HG02938 (cell line): Measurements from ENCODE around the gene BAIAP2.
A peak's percentile ranks its signal among the peaks of the same experiment; 100 is the strongest.

Experiments
- ATAC-seq: cut with Tn5 transposase; IDR thresholded peaks from one replicate; pipeline ENCODE4 v1.9.1; 2021; ENCODE audit warnings: mild to moderate bottlenecking, moderate library complexity; ENCODE audit not compliant: unreplicated experiment

Gene BAIAP2, protein sequence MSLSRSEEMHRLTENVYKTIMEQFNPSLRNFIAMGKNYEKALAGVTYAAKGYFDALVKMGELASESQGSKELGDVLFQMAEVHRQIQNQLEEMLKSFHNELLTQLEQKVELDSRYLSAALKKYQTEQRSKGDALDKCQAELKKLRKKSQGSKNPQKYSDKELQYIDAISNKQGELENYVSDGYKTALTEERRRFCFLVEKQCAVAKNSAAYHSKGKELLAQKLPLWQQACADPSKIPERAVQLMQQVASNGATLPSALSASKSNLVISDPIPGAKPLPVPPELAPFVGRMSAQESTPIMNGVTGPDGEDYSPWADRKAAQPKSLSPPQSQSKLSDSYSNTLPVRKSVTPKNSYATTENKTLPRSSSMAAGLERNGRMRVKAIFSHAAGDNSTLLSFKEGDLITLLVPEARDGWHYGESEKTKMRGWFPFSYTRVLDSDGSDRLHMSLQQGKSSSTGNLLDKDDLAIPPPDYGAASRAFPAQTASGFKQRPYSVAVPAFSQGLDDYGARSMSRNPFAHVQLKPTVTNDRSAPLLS

DNA sequence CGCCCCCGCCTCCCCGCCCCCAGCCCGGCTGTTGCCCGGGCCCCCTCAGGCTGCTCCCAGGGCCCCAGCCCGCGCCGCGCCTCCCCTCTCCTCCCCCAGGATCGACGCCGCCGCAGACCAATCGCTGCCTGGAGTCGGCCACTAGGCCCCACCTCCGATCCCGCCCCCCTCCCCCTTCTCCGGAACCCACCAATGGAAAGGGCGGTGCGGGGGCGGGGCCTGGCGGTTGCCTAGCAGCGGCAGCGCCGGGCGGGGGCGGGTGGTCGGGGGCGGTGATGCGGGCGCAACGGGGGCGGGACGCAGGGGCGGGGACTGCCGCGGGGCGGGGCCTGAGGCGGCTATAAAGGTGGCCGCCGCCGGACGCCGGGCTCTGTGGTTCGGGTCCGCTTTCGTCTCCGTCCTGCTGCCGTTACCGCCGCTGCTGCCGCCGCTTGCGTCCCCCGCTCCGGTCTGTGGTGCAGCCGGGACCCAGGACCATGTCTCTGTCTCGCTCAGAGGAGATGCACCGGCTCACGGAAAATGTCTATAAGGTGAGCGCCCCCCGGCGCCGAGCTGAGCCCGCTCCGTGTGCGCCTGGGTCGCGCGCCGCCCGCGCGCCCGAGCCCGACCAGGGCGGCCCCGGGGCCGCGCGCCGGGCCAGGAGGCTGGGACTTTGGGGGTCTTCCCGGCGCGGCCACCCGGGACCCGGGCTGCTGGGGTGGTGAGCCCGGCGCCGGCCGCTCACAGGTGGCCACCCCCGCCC lies at the start of gene BAIAP2:
BAIAP2 (plus strand) TSS at position 373 of the 742 bp plus-strand sequence; CDS start at position 477, 104 bp downstream.
- ATAC-seq = peak; percentile 49

DNA sequence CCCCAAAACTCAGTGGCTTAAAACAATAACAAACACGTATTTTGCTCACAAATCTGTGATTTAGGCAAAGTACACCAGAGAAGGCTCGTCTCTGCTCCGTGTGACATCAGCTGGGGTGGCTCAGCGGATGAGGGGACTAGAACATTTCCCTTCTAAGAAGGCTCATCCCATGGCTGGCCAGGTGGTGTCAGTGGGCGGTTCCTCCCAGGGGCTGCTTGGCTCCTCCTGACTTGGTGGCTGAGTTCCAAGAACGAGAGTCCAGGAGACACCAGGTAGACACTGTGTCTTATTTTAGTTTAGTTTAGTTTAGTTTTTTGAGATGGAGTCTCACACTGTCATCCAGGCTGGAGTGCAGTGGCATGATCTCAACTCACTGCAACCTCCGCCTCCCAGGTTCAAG lies 48.9 kb upstream of the BAIAP2 start:
- no peak for ATAC-seq

DNA sequence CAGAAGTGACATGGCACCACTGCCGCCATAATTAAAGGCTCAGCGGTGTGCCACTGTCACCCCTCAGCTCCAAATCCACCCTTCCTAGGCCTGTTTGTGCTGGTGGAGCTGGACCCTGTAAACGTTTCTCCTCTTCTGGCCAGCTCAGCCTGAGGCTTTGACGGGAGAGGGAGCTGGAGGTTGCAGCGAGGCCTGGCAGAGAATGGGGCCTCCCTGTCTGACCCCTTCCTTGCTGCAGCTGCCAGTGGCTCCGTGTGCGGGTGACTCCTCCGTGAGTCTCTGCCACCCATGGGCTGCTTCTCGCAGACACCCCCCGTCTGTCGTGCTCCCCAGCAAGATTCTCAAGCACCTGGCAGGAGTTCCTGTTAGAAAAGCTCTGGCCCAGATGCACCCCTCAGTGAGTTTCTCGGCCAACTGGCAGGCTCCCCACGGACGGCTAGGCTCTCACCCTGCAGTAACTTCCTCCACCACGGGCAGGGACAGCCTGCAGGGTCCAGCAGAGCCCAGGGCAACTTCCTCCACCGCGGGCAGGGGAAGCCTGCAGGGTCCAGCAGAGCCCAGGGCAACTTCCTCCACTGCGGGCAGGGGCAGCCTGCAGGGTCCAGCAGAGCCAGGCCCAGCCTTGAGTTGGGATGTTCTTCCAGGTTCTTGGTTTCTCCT lies 48.0 kb upstream of the BAIAP2 start:
- no peak for ATAC-seq

DNA sequence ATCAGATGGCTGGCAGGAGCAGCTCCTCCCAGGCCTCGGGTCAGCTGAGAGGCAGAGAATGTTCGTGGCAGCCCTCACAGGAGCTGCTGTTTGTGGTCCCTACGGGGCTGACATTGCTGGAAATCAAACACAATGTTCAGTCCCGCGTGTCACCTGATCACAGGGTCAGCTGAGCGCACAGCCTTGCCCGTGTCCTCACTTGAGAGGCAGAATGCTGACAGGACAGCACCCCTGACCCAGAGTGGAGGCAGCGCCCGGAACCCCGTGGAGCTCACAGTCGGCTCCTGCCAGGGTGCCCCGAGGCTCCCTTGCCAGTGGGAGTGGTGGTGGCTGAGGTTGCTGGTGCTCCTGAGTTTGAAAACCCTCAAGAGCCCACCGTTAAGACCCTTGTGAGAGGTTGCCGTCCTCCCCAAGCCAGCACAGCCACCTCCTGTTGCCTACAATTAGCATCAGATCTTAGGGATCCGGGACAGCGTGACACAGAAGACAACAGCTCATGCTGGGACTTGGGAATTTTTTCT lies 47.0 kb upstream of the BAIAP2 start:
- no peak for ATAC-seq

DNA sequence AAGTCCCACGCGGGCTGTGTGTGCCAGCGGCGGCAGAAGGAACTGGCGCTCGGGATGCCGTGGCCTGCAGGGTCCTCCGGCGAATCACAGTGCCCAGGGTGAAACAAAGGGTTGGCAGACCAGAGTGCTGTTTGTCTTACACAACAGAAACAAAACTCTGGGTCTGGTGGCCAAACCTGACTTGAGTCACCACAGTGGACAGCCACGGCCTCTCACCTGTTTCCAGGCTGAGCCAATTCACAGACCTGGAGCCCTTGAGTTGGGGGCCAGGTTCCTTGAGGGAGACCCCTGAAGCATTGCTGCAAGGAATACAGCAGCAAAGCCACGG lies 45.4 kb upstream of the BAIAP2 start:
- no peak for ATAC-seq

DNA sequence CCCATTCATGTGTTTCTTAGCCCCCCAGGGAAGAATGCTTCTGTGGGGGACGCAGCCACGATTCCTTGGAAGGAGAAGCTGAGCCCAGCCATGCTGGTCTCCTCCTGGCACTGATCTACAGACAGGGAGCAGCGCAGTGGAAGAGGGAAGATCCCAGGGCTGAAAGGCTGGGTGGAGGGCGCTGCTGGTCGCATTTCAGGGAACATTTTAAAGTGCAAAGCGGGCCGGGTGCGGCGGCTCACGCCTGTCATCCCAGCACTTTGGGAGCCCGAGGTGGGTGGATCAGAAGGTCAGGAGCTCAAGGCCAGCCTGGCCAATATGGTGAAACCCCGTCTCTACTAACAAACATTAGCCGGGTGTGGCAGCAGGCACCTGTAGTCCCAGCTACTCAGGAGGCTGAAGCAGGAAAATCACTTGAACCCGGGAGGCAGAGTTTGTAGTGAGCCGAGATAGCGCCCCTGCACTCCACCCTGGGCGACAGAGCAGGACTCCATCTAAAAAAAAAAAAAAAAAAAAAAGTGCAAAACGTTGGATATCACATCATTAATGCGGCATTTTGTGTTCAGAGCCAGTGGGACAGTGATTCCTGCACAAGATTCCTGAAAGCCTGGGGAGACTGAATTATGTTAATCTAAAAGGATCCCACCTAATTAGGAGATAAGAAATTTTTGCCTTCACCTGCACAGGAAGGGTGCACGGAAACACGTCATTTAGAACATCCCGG lies 43.9 kb upstream of the BAIAP2 start:
- ATAC-seq = no peak

DNA sequence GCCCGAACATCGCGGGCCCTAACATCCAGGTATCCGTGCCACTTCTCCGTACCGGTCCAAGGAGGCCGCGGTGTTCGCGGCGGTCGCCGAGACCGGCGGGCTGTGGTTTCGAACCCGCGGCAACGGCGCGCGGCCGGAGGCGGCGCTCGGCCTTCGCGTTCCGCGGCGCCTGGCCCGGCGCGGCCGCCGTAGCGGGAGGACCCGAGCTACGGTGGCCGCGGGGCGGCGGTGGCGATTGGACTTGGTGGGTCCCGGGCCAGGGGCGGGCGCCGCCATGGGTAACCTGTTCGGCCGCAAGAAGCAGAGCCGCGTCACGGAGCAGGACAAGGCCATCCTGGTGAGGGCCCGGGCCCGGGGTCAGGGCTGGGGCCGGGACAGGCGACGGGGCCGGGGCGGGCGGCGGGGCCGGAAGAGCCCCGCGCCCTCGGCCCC lies 43.3 kb upstream of the BAIAP2 start, which contains the start of gene CHMP6:
CHMP6 (plus strand) TSS at position 197 of the 432 bp plus-strand sequence; CDS start at position 275, 78 bp downstream.
- ATAC-seq = no peak

DNA sequence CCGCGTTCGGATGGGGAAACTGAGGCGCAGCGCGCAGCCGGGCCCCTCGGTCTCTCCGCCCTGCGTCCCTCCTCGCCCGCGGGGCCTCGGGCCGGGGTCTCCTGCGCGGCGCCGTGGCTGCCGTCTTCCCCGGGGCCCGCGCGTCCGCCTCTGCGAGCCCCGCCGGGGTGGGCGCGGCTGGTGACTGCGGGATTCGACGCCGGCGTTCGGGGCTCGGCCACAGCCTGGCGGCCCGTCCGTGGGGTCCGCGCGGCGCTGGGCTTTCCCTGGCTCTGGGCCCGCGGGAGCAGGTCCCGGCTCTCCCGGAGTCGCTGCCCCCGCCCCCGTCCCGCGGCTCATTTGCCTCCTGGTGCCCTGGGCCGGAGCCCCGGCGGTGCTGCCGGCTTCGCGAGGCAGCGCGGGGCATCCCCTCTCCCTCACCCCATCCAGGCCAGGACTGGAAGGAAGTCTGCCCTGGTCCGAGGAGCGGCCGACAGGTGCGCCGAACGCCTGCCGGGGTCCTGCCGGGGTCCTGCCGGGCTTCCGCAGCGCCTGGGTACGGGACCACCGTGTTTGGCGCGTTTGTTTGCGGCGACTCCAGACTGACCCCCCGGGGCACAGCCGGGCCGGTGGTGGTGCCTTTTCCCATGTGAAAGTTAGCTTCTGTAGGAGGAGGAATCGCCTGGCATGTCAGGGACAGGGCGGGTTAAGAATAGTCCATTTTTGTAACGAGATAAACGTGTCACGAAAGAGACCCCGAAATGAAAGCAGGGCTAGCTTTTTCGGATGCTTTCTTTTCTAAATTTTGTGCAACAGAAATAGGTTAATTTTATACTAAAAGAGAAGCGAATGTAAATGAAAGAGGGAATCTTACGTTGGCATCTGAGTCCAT lies 42.6 kb upstream of the BAIAP2 start:
- ATAC-seq = no peak

DNA sequence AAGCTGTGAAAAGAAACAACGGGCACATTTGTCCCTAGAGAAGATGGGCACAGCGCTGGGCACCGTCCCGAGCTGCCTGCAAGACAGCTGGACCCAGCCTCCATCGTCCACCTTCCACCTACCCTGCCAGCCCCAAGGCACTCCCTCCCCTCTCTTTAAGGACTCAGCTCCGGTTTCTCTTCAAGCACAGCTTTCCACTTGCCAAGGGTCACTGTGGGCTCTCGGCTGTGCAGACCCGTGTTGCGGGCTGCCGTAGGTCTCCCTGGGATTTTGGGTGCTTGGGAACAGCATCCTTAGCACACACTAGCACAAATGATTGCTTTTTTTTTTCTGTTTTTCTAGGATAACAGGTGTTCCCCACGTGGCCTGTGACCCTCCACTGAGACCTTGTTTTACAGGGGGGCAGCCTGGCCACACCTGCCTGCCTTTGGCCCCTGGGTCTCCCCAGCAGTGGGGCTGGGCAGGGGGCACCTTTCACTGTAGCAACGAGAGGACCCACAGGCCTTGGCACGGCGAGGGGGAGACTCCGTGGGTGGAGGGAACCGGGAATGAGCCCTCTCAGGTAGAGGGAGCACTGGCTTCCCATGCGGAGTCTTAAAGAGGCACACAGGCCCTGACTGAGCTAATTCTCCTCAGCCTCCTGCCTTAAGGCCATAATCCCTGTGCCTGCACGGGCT lies 41.9 kb upstream of the BAIAP2 start:
- no peak for ATAC-seq

DNA sequence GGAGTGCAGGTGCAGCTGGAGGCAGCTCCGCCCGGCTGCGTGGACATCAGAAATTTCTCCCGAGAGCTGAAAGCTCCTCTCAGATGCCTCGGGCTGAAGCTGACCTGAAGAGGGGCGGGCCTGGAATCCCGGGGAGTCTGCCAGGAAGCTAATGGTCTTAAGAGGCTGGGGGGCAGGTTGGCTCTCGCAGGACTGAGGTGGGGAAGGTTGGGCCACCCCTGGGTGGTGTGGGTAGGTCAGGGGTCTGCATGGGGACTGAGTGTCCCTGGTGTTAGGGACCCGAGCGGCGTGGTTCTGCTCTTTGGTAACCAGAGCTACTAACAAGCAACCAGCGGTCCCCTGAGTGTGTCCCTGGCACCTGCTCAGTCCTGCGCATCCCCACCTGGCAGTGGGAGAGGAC lies 39.8 kb upstream of the BAIAP2 start:
- ATAC-seq = no peak

DNA sequence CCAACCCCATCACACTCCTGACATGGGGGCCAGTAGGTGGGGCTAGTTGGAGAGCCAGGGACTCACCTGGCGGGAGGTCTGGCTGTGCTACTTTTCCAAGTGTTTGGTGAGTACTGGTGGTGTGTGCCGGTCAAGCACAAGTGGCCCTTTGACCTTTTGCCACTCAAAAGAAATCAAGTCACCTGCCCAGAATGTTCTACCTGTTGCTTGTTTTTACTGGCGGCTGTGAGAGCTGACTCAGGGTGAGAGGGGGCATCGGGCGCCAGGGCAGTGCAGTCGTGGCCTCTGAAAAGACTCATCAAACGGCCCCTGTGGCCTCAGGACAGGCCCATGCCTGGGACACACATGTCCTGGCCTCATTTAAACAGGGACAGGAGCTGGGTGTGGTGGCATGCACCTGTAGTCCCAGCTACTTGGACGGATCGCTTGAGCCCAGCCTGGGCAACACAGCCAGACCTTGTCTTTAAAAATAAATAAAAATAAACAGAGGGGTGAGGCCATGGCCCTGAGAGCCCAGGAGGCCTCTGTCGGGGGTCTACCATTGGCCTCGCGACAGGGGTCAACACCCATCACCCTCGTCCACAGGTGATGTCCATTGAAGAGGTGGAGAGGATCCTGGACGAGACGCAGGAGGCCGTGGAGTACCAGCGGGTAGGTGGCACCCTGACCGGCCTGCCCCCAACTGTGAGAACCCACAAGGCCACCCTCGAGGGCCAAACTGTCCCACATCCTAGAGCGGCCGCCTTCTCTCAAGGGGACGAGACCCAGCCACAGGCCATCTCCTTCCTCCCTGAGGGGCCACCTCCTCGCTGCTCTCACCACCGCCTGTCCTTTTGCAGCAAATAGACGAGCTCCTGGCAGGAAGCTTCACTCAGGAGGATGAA lies 38.3 kb upstream of the BAIAP2 start:
- no peak for ATAC-seq

DNA sequence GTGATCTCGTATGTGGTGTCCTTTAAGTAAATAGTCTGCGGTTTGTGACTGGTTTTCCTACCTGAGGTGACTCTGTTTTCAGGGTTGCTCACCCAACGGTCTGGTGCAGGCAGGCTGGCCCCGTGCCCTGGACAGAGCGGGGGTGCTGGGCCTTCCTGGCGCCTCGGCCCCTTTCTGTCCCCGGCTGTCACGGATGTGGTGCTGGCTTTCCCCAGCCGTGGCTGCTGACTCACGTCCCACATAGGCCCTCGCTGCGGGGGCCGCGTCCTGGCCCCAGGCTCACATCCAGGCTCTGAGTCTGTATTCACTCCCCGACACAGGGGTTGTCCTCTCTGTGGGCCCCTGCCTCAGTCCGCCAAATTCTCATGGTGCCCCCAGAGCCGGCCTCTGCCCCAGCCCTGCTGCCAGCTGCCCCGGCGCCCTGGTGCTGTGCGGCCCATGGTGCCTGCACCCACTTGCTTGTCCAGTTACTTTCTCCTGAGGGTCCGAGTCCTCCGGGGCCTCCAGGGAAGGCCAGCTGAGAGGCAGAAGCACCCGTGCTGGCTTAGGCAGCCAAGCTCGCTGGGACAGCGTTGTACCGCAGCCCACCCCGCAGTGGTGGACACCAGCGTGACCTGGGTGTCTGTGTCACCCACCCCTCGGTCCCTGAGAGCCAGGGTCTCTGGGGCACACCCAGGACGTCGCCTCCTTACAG lies 37.4 kb upstream of the BAIAP2 start:
- no peak for ATAC-seq

DNA sequence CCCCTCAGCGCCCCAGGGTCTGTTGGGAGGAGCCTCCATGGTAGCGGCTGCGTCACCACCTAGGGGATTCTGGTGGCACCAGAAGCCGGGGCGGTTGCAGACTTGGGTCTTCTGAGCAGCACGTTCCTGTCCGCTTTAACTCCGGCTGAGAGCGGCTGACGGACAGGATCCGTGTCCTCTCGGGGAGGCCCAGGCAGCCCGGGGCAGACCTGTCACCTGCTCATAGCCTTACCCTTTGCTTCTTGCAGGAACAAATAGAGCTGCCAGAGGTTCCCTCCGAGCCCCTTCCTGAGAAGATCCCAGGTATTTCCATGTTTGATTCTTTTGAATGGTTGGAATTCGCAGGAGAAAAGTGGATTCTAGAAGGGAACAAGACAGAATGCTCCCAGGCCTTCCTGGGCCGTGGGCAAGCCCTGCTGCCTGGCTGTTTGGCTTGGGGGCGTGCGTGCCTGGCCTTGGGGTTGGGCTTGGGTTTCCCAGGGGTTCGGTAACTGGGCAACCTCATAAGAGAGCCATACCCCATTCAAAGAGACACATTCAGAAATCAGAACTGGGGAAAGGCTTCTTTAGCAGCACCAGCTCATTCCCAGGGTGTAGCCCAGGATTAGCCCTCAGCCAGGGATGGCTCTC lies 36.7 kb upstream of the BAIAP2 start:
- ATAC-seq = no peak

DNA sequence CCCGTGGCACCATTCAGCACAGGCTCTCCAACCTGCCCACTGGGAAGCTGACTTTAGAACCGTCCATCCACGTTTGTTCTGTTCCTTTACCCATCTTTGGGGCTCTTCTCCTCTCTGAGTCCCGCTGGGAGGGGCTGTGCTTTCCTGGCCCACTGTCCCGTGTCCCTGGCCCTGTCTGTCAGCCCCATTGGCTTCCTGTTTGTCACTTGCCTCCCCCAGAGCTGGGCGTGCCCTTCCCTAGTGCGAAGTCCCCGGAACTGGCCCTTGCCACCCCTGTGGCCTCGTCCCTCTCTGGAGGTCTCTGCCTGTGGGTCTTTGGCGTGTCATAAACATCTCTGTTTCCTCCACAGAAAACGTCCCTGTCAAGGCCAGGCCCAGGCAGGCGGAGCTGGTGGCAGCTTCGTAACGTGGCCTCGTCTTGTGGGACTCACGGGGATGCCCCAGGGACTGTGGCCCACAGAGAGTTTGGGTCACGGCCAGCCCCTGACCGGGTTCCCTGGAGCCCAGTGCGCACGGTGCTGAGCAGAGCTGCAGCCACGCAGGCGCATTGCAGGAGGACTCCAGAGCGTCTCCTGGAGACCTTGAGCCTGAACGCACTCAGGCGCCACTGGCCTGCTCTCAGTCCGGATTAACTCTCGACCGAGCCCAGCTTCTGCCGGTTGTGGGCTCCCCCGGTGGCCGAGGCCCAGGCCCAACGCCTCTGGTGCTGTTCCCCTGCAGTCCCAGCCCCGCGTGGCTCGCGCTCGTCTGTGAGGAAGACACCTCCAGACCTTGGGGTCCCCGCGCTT lies 36.0 kb upstream of the BAIAP2 start:
- ATAC-seq = no peak

DNA sequence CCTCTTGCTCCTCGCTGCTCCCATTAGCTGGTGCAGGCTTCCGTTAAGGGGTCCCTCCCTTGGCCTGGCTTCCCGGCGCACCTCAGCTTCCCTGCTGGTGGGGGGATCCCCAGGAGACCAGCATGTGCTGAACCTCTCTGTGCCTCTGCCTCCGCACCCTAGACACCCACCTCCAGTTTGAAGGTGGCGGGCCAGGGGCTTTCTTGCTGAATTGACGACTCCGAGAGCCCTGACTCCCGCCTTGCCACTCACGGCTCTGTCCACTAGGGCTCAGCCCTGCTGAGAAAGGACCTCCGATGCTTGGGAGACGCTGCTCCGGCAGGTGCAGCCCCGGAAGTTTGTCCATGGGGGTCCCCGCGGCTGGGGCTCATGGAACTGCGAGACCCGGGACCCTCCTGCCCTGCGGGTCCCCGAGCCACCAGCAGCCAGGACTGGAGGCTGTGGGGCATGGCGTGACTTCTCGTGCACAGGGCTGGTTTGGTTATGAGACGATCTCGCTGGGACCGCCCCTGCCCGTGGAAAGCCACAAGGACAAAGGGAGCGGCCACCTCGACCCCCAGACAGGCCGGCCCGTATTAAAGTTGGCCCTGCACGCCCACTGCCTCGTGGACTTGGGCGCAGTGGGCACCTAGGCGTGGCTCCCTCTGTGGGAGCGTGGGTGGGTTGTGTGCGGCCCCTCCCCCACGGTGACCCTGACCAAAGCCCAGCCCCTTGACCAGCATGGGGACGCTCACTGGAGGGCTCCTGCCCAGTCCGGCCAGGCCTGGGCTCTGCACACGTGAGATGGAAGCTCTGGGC lies 35.2 kb upstream of the BAIAP2 start:
- ATAC-seq = no peak

DNA sequence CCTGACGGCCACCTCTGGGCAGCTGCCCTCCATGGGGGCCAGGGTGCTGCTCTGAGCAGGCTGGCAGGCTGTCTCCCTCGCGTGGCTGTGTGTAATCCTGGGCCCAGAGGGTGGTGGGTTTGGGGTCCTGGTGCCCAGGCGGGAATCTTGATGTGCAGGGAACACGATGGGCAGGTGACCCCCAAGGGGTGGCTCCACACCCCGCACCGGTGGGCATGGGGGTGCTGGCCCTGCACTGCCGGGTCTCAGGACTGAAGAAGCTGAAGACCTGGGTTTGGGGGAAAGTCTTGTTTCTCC lies 34.7 kb upstream of the BAIAP2 start:
- ATAC-seq = no peak
